ENCODE results near the gene SNX9. TPM values are rescaled to one million over a fixed set of nuclear protein-coding genes. Genes with fewer than 3 reads are reported as not detected.

Gene SNX9
- total and polyA plus RNA-seq, 2 of the 8 experiments (the other 6 are each of a cell fraction or from before 2014, with no cell fraction given) = 11.8 to 23.2 TPM

DNA sequence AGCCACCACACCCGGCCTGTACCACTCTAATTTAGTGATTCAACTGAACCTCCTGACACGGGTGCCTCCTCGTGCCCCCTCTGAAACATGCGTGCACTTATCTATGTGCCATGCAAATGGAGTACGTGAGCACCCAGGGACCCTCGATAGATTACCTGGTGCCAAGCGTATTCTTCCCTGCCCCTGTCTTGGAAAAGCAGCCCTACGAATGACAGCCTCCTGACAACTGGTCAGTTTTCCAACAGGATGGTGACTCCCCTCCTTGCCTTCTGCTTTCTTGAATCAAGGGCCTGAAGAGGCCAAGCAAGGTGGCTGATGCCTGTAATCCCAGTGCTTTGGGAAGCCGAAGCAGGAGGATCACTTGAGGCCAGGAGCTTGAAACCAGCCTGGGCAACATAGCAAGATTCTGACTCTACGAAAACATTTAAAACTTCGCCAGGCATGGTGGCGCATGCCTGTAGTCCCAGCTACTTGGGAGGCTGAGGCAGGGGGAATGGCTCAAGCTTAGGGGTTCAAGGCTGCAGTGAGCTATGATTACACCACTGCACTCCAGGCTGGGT, 133.2 kb downstream of the SNX9 start:
- no peak for FAIRE-seq

More for the DNA sequence above, 133.2 kb downstream of the SNX9 start:
- Histone ChIP-seq H2BK12ac (ENCODE audit: low read depth, low read length) (no peak overlapping the region), H3K23ac (ENCODE audit: insufficient read length) (no peak overlapping the region), H2BK5ac (ENCODE audit: low read depth, low read length) (no peak overlapping the region), H3K9ac (replicated peaks in 1 of 4; ENCODE audit: extremely low read depth in 1 of 4, low read depth in 3 of 4, low read length in 3 of 4) (no peak overlapping the region), H3K27ac (ENCODE audit: low read depth, low read length) (no peak overlapping the region), H4K5ac (ENCODE audit: insufficient read length, low read depth, low read length) (no peak overlapping the region), H3K79me1 (ENCODE audit: low read depth, low read length) (no peaks in the 10 kb centered on the region), H3K4ac (replicated peaks; ENCODE audit: insufficient read length, low read depth, low read length) (no peak overlapping the region), H3K56ac (replicated peaks; ENCODE audit: insufficient read length, low read depth, low read length) (no peak overlapping the region), H3K14ac (ENCODE audit: insufficient read length) (no peak overlapping the region), H3K23me2 (ENCODE audit: low read depth, low read length) (no peaks in the 10 kb centered on the region; the same call in 1 of the 2 replicates), H3K9me3 (ENCODE audit: insufficient read depth in 2 of 2, low read depth in 1 of 2, low read length in 1 of 2) (peaks cover 7 to 10% of the 10 kb centered on the region in 2 experiments; a peak in 2 of 4 replicates), H3K36me3 (ENCODE audit: control insufficient read depth in 2 of 4, insufficient read depth in 4 of 4, low read length in 3 of 4) (no peaks in the 10 kb centered on the region), H2AFZ (ENCODE audit: low read length) (no peak overlapping the region), H4K8ac (ENCODE audit: extremely low read depth, insufficient read depth, low read length) (no peak overlapping the region), H3K4me1 (replicated peaks in 1 of 4; ENCODE audit: control insufficient read depth in 3 of 4, insufficient read depth in 4 of 4, low read length in 3 of 4) (peaks cover 0 to 2% (median 0%) of the 10 kb centered on the region in 4 experiments; a peak in 2 of 7 replicates), H3K4me2 (ENCODE audit: insufficient read depth in 1 of 2, low read depth in 2 of 2, low read length in 2 of 2) (no peak overlapping the region), H4K91ac (replicated peaks; ENCODE audit: insufficient read length, low read length) (no peak overlapping the region), H4K20me1 (replicated peaks in 1 of 2; ENCODE audit: control insufficient read depth in 1 of 2, insufficient read depth in 2 of 2, low read length in 2 of 2) (no peaks in the 10 kb centered on the region), H3K18ac (ENCODE audit: extremely low read depth, low read length) (no peak overlapping the region), H2AK5ac (ENCODE audit: low read depth, low read length) (no peak overlapping the region), H3K79me2 (ENCODE audit: control insufficient read depth in 1 of 2, insufficient read depth in 2 of 2, low read length in 2 of 2) (no peaks in the 10 kb centered on the region), H2BK15ac (ENCODE audit: low read length) (no peak overlapping the region), H2BK20ac (ENCODE audit: low read length) (no peak overlapping the region), H2BK120ac (replicated peaks; ENCODE audit: low read depth, low read length) (no peak overlapping the region), H3K27me3 (replicated peaks in 1 of 4; ENCODE audit: control insufficient read depth in 3 of 4, extremely low read depth in 1 of 4, insufficient read depth in 3 of 4, low read length in 3 of 4) (no peaks in the 10 kb centered on the region), H3K4me3 (ENCODE audit: extremely low read depth in 1 of 4, insufficient read depth in 2 of 4, low read depth in 3 of 4, low read length in 4 of 4) (no peak overlapping the region)
- CTCF ChIA-PET (ENCODE audit: partially characterized antibody) = interaction anchor here (0.7 to 1.6 kb wide), 2 partner anchors 81 to 83 kb away, joined by 3 read pairs; no protein-coding TSS in a partner anchor
- TF ChIP-seq TAF7 (optimal IDR thresholded peaks at IDR 0.05; ENCODE audit: borderline replicate concordance, low read depth, low read length) = no peak
- TF ChIP-seq CBX5 (IDR thresholded peaks at IDR 0.05; ENCODE audit: low read depth, low read length) = no peak
- no peak for TF ChIP-seq SIN3A (conservative IDR thresholded peaks at IDR 0.05 in 1 of 2, IDR thresholded peaks at IDR 0.05 in 1 of 2; ENCODE audit: low read depth in 1 of 2, low read length in 2 of 2)
- TF ChIP-seq RFX5 (IDR thresholded peaks at IDR 0.05; ENCODE audit: borderline replicate concordance, low read depth, low read length) = no peak
- no peak for TF ChIP-seq SIRT6 (IDR thresholded peaks at IDR 0.05; ENCODE audit: low read length)
- TF ChIP-seq KDM4A (IDR thresholded peaks at IDR 0.05; ENCODE audit: low read depth, low read length, severe bottlenecking) = no peak
- TF ChIP-seq, protein P1, sequence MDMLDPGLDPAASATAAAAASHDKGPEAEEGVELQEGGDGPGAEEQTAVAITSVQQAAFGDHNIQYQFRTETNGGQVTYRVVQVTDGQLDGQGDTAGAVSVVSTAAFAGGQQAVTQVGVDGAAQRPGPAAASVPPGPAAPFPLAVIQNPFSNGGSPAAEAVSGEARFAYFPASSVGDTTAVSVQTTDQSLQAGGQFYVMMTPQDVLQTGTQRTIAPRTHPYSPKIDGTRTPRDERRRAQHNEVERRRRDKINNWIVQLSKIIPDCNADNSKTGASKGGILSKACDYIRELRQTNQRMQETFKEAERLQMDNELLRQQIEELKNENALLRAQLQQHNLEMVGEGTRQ (IDR thresholded peaks at IDR 0.05; ENCODE audit: low read length) = no peak
- POLR2A ChIA-PET (ENCODE audit: partially characterized antibody) = no interaction called here
- DNase-seq (ENCODE audit: low read depth in 1 of 2, low spot score in 2 of 2) = no peak
- WGBS, 2 experiments (ENCODE audit: extremely low coverage in 1 of 2, insufficient coverage in 1 of 2, insufficient read length in 1 of 2, insufficient replicate concordance in 2 of 2, low coverage in 1 of 2, low lambda C conversion rate in 2 of 2, missing lambda C conversion rate in 1 of 2) = 77% methylated on average over 12 of the region's 12 CpGs; no CpG with 5 or more reads in 1 of the 2 experiments

Data from H1 (cell line).